ENCODE data around the gene GPR78. TPM values are rescaled to one million over a fixed set of nuclear protein-coding genes. Genes with fewer than 3 reads are reported as not detected.
"Not testable (repeated sequence)": the region's sequence is repeated elsewhere in the genome, so short reads cannot be mapped to it uniquely, and the experiment has no call there.

Gene GPR78
- total RNA-seq, 1 donor from 2014 or later, result not detected

GRCh38 chr4:8560265-8561047 lies 19.7 kb upstream of the GPR78 start:
- intact Hi-C loops (cut with micrococcal nuclease), result no loop called here

GRCh38 chr4:8564595-8564994 lies 15.6 kb upstream of the GPR78 start:
- intact Hi-C loops (cut with micrococcal nuclease), result no loop called here

GRCh38 chr4:8568068-8568668 lies 12.0 kb upstream of the GPR78 start:
- intact Hi-C loops (cut with micrococcal nuclease), result no loop called here

GRCh38 chr4:8570201-8570600 lies 10.0 kb upstream of the GPR78 start:
- intact Hi-C loops (cut with micrococcal nuclease), result no loop called here

- intact Hi-C loops (cut with micrococcal nuclease), result no loop called here
Observed at GRCh38 chr4:8571702-8572685, 8.2 kb upstream of the GPR78 start.

- intact Hi-C loops (cut with micrococcal nuclease), result no loop called here
Observed at GRCh38 chr4:8573266-8573665, 6.9 kb upstream of the GPR78 start.

- intact Hi-C loops (cut with micrococcal nuclease), result no loop called here
Observed at GRCh38 chr4:8574796-8575370, 5.3 kb upstream of the GPR78 start.

- intact Hi-C loops (cut with micrococcal nuclease), result no loop called here
Observed at GRCh38 chr4:8575457-8575856, 4.7 kb upstream of the GPR78 start.

GRCh38 chr4:8576591-8576990 lies 3.6 kb upstream of the GPR78 start:
- intact Hi-C loops (cut with micrococcal nuclease), result not testable (repeated sequence)

GRCh38 chr4:8577046-8577445 lies 3.1 kb upstream of the GPR78 start:
- intact Hi-C loops (cut with micrococcal nuclease), result no loop called here

- intact Hi-C loops (cut with micrococcal nuclease), result no loop called here
Observed at GRCh38 chr4:8577972-8578371, 2.2 kb upstream of the GPR78 start.

- intact Hi-C loops (cut with micrococcal nuclease), result no loop called here
Observed at GRCh38 chr4:8578717-8579116, 1.5 kb upstream of the GPR78 start.

GRCh38 chr4:8579526-8580320 lies 469 bp upstream of the GPR78 start:
- intact Hi-C loops (cut with micrococcal nuclease), result no loop called here

GRCh38 chr4:8581094-8581861 lies 1.1 kb downstream of the GPR78 start:
- intact Hi-C loops (cut with micrococcal nuclease), result no loop called here

GRCh38 chr4:8582016-8582415 lies 1.8 kb downstream of the GPR78 start:
- intact Hi-C loops (cut with micrococcal nuclease), result no loop called here

GRCh38 chr4:8582436-8582835 lies 2.2 kb downstream of the GPR78 start:
- intact Hi-C loops (cut with micrococcal nuclease), result no loop called here

- intact Hi-C loops (cut with micrococcal nuclease), result no loop called here
Observed at GRCh38 chr4:8582941-8583654, 2.9 kb downstream of the GPR78 start.

GRCh38 chr4:8583655-8584025 lies 3.4 kb downstream of the GPR78 start:
- intact Hi-C loops (cut with micrococcal nuclease), result no loop called here

GRCh38 chr4:8585186-8585585 lies 5.0 kb downstream of the GPR78 start:
- intact Hi-C loops (cut with micrococcal nuclease), result no loop called here

Data from T-helper 1 cell treated with Interleukin-12 subunit alpha and Interleukin-12 subunit beta and Interleukin-4 antibody, amounts not matched to agents 30 ng/mL and 1 ng/mL, for 36 hours (primary cell).